HG02981 (cell line): Measurements from ENCODE around the gene USP20.

Source experiments
- ATAC-seq: cut with Tn5 transposase; IDR thresholded peaks from one replicate; pipeline ENCODE4 v1.9.1; 2021; ENCODE audit warnings: mild to moderate bottlenecking, moderate library complexity; ENCODE audit not compliant: unreplicated experiment

The USP20 gene

DNA sequence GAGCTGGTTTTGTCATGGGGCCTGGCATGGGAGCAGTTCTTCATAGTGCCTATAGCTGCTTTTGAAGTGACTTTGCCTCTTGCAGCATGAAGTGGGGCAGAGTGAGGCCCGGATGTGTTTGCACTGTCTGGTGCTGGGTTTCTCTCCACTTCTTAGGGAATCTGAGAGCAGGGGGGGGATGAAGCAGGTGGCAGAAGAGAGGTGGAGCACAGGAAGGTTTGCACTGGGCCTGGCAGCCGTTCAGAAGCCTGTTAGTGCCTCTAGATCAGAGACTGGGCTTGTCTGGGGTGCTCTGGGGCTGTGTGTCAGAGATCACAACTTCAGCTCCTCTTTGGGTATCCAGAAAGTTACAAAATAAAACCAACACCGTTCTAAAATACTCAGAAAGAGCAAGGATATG is 18.4 kb downstream of the USP20 start:
- ATAC-seq = no peak

DNA sequence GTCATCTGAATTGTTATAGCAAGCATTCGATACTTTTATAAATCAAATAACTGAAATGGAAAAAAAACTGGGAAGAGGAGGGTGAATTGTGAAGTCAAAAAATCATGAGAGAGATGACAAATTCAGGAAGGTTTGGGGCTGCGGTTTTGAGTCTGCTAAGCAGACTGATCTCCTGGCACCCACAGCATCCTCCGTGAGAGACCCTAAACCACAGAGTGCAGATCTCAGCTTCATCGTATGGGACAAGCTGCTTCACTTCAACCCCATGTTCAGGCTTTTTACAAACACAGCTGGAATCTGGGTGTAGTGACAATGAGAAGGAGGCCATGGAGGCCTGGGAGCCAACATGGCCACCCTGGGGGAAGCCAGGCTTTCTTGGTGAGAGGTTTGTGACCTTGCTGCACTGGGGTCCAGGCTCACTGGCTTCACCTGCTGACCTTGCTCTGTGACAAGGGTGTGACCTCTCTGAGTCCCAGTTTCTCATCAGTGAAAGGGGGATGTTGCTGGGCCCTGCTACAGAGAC is 19.4 kb downstream of the USP20 start:
- no peak for ATAC-seq

- ATAC-seq = no peak
Observed at GRCh38 chr9:129857207-129857606, 21.9 kb downstream of the USP20 start.

DNA sequence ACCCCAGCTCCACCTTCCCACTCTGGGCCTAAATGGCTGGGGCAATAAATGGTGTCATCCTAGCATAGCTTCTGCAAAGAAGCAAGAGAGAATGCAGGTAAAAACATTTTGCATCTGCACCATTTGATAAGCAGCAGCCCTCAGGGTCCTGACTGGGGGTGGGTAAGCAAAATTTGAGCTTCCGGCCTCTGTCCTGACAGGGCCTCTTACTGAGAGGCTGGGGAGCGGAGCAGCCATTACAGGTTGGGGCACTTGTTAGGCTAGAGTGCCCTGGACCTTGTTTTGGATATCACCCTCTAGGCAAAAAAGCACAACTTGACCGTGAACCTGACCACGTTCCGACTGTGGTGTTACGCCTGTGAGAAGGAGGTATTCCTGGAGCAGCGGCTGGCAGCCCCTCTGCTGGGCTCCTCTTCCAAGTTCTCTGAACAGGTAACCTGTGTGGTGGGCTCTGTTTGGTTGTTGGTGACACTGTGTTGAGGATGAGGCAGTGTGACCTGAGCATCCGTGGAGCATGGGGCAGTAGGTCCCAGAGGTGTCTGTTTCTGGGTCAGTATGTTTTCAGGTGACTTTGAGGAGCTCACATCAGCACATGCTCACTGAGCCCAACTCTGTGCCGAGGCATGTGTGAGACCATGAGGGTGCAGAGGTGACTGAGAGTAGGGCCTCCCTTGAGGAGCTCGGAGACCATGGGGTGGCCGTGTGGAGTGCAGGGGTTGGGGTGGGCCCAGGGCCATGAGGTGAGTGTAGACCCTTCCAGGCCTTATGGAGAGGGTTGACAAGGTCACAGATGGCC is 23.1 kb downstream of the USP20 start:
- ATAC-seq = no peak

GRCh38 chr9:129860653-129861446 is 25.6 kb downstream of the USP20 start:
- ATAC-seq = no peak

DNA sequence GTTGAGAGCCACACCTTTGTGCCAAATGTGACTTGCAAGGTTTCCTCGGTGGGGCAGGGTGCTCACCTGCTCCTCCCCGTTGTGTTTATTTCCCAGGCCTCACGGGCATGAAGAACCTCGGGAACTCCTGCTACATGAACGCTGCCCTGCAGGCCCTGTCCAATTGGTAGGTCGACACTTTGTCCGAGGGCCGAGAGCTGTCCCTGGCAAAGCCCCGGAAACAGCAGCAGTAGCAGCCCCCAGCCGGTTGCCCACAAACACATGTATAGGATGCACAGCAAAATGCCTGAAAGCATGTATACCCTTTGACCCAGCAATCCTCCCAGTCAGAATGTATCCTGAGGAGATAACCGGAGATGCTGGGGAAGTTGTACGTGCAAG is 26.2 kb downstream of the USP20 start:
- no peak for ATAC-seq

DNA sequence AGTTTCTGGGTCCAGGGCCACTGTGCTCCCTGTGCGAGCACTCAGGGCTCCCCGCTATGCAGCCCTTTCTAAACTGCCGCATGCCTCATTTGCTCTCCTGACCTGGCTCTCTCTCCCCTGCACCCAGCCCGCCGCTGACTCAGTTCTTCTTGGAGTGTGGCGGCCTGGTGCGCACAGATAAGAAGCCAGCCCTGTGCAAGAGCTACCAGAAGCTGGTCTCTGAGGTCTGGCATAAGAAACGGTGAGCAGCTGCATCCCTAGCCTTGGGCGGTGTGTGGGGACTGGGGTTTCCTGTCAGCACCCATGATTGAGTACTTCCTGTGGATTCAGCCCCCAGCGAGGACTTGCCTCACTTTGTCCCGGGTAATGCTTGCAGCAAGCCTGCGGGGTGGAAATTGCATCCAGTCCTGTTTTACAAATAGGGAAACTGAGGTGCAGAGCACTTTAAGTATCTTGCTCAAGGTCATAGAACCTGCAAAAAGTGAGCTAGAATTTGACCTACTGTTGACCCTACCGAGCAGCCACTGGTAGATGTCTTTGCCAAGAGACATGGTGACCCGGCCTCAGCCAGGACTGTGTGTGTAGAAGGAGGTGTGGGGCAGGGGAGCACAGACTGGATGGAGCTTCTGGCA is 27.9 kb downstream of the USP20 start:
- no peak for ATAC-seq

DNA sequence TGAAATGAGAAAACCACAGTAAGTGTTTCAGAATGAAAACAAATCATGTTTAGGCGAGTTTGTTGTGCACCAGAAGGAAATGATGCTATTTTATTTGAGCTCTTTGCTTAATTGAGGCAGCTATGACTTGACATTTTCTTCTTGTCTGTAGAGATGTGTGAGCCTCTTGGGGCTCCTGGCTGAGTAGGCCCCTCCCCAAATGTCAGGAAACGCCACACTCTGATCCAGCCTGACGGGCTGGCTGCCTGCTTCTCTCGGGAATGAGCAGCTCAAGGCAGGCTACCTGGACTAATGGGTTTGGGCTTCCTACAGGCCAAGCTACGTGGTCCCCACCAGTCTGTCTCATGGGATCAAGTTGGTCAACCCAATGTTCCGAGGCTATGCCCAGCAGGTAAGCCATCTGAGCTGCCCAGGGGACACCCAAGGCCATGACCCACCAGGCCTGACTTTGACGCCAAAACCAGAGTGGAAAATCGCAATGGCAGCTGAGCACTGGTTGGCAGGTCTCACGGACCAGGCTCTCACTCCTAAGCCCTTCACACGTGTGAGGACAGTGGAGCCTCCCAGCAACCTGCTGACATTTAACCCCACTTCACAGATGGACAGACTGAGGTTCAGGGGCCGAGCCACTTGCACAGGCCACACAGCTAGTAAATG is 29.9 kb downstream of the USP20 start:
- no peak for ATAC-seq

GRCh38 chr9:129865668-129866320 is 30.5 kb downstream of the USP20 start:
- ATAC-seq = no peak

DNA sequence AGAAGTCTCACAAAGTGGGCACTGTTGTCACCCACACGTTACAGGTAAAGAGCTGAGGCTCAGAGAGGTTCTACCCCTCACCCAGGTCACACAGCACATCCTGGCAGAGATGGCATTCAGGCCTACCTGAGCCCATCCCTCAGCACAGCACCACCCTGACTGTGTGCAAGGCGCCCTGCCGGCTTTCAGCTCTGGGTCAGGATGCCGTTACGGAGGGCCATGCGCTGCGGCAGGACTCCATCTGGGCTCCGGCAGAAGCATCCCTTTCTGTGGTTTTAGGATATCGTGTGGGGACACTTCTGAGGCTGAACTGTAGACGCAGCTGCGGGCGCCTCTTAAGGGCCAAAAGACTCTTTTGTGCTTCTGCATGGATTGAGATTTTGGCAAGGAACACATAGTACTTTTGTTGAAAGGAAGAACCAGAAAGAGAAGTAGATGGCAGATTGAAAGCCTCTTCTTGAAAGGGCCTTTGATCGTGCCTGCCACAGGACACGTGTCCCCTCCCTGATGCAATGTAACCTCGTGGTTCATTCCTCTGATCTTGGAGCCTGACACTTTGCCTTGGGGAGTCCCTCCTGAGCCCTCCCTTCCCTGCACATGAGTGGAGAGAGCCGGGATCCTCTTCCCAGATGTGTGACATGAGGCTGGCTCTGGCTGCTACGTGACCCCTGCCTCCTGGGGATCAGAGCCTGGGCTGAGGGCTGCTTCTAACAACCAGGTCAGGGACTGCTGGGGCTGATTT is 31.3 kb downstream of the USP20 start:
- no peak for ATAC-seq

GRCh38 chr9:129867136-129868022 is 32.1 kb downstream of the USP20 start:
- no peak for ATAC-seq

DNA sequence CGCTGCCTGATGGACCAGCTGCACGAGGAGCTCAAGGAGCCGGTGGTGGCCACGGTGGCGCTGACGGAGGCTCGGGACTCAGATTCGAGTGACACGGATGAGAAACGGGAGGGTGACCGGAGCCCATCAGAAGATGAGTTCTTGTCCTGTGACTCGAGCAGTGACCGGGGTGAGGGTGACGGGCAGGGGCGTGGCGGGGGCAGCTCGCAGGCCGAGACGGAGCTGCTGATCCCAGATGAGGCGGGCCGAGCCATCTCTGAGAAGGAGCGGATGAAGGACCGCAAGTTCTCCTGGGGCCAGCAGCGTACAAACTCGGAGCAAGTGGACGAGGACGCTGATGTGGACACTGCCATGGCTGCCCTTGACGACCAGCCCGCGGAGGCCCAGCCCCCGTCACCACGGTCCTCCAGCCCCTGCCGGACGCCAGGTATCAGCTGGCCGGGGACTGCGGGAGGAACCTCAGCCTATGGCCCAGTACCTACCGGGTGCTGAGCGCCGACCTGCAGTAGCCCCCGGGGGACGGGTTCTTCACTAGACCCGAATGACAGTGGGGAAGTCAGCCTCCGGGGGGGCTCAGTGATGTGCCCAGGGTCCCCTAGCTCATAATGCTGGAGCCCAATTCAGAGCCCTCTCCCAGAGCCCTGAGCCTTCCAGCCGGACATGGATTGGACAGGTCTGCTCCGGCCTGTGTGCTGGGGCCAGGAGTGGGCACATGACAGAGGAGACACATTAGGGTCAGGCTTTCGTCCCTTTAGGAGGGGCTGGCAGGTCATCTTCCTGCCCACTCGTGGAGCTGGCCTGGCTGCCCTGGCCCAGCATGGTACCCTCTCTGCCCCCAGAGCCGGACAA is 33.0 kb downstream of the USP20 start:
- no peak for ATAC-seq

GRCh38 chr9:129868872-129869486 is 33.7 kb downstream of the USP20 start:
- ATAC-seq = no peak

DNA sequence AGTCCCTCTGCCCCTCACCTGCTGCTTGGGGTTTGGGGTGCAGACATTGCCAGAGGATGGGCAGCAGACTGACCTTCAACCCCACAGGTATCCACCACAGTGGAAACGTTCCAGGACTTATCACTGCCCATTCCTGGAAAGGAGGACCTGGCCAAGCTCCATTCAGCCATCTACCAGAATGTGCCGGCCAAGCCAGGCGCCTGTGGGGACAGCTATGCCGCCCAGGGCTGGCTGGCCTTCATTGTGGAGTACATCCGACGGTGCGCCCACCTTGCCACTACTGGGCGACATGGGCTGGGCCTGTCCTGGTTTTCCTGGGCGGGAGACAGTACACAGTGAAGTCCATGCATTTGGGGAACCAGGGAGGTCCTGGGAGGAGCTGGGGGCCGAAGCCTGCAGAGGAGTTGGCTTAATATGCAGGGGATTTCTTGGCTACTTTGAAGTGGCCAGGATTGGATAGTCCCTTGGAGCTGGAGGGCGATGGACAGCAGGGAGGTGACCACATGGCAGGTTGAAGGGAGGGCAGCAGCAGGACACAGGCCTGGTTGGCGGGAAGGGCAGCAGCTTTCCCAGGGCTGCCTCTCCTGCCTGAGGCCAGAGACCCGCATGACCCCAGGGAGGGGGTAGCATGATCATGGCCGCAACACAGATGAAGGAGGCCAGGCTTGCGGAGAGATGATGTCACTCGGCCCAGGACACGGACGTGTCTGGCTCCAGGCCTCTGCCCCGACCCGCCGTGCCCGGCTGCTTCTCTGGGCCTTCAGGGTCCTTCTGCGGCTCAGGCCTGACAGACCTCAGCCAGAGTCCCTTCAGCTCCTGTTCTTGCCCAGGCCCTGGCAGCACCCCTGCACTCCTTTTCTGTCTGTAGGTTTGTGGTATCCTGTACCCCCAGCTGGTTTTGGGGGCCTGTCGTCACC is 34.6 kb downstream of the USP20 start:
- no peak for ATAC-seq

DNA sequence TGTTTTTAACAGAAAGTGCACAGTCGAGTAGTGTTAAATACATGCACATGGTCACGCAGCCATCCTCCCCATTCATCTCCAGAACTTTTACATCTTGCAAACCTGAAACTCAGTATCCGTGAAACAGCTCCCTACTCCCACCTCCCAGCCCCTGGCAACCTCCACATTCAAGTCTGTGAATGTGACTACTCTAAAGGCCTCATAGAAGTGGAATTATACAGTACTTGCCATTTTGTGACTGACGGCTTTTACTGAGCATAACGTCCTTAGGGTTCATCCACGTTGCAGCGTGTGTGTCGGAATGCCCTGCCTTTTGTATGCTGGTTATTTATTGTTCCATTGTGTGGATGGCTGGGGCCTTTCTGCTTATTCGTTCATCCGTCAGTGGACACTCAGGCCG is 35.8 kb downstream of the USP20 start:
- ATAC-seq = no peak

DNA sequence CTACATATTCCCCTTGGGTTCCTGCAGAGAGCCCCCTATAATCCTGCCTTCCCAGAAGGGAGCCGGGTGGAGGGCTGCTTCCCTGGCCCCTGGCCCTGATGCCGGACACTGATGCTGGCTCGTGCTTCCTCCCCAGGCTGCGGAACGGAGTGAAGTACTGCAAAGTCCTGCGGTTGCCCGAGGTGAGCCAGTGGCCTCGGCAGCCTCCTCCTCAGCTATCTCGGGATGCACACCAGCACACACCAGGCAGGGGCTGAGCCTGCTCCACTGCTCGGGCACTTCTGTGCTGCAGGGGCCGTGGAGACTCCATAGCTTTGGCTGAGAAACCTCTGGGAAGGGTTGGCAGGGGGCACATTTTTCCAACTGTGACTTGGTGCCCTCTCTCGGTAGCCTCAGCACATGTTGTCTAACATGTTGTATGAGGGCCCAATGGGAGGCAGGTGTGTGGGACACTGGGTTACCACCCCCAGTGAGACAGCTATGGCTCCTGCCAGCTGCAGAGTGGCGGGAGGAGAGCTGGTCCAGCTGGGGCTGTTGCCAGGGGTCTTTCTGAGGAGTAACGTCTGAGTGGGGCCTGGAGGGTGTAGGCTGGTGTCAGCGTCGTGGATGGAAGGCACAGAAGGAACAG is 38.4 kb downstream of the USP20 start:
- no peak for ATAC-seq
